ENCODE measurements around the gene MYRF. TPM values are rescaled to one million over a fixed set of nuclear protein-coding genes. Genes with fewer than 3 reads are reported as not detected.

Gene MYRF
- total and polyA plus RNA-seq, 2 donors from 2014 or later, result 6.0 to 36.3 TPM

DNA sequence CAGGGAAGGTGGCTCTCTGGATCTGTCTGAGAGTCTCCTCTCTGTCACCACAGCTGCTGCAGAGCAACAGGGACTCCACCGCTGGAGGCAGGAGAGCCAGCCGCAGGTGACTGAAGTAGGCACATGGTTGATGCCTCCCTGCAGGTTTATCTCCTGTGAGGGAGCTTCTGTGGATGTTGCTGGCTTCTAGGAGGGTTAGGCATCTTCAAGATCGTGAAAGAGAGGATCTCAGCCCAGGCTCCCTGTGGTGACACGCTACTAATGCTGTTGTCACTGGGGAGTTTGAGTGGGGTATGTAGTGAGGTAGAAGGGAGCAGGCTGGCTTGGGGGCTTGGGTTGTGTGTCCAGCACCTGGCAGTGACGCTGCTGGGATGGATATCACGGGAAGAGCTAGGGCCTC, 38.1 kb upstream of the MYRF start:
- no peak for FAIRE-seq

DNA sequence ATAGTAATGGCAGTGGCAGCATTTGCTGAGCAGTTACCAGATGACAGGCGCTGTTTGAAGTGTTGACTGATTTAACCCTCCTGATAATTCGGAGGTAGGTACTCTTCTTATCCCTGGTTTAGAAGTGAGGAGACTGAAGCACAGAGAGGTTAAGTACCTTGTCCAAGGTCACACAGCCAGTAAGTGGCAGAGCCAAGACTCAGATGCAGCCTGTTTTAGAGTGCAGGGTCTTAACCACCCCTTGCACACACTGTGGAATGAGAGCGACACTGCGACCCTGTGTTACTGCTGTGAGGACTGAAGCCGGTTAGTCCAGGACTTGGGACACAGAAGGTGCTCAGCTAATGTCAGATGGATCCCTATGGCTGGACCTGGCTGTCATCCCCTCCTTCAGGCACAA, 37.5 kb upstream of the MYRF start:
- TF ChIP-seq, protein P1, sequence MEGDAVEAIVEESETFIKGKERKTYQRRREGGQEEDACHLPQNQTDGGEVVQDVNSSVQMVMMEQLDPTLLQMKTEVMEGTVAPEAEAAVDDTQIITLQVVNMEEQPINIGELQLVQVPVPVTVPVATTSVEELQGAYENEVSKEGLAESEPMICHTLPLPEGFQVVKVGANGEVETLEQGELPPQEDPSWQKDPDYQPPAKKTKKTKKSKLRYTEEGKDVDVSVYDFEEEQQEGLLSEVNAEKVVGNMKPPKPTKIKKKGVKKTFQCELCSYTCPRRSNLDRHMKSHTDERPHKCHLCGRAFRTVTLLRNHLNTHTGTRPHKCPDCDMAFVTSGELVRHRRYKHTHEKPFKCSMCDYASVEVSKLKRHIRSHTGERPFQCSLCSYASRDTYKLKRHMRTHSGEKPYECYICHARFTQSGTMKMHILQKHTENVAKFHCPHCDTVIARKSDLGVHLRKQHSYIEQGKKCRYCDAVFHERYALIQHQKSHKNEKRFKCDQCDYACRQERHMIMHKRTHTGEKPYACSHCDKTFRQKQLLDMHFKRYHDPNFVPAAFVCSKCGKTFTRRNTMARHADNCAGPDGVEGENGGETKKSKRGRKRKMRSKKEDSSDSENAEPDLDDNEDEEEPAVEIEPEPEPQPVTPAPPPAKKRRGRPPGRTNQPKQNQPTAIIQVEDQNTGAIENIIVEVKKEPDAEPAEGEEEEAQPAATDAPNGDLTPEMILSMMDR (IDR thresholded peaks at IDR 0.05; ENCODE audit: borderline replicate concordance, extremely low read depth, insufficient read depth), result no peak
- Histone ChIP-seq H3K4me1 (ENCODE audit: control insufficient read depth in 2 of 3, insufficient read depth in 2 of 3, low read depth in 1 of 3, low read length in 3 of 3) (no peaks in the 10 kb centered on the region), H3K27ac (ENCODE audit: low read depth in 2 of 2, low read length in 2 of 2) (no peak overlapping the region), H3K36me3 (ENCODE audit: control insufficient read depth in 2 of 3, insufficient read depth in 3 of 3, low read length in 3 of 3) (no peaks in the 10 kb centered on the region), H3K9ac (ENCODE audit: low read length in 3 of 3) (no peak overlapping the region), H3K27me3 (ENCODE audit: control insufficient read depth, insufficient read depth, low read length) (no peaks in the 10 kb centered on the region), H3K9me3 (ENCODE audit: control insufficient read depth in 2 of 3, insufficient read depth in 1 of 3, low read length in 3 of 3) (no peaks in the 10 kb centered on the region), H3K4me3 (ENCODE audit: low read length in 3 of 3) (no peak overlapping the region)
- DNase-seq (no peak), FAIRE-seq (no peak)
- intact Hi-C loops (cut with DNase I), result no loop called here

More for the DNA sequence above, 38.1 kb upstream of the MYRF start:
- TF ChIP-seq, protein P1 (IDR thresholded peaks at IDR 0.05; ENCODE audit: borderline replicate concordance, extremely low read depth, insufficient read depth), result no peak
- H3K9ac ChIP-seq (ENCODE audit: low read length in 3 of 3), result no peak overlapping the region
- intact Hi-C loops (cut with DNase I), result no loop called here
- H3K36me3 ChIP-seq (ENCODE audit: control insufficient read depth in 2 of 3, insufficient read depth in 3 of 3, low read length in 3 of 3), result no peaks in the 10 kb centered on the region
- H3K27ac ChIP-seq (ENCODE audit: low read depth in 2 of 2, low read length in 2 of 2), result no peak overlapping the region
- H3K4me3 ChIP-seq (ENCODE audit: low read length in 3 of 3), result no peak overlapping the region
- H3K9me3 ChIP-seq (ENCODE audit: control insufficient read depth in 2 of 3, insufficient read depth in 1 of 3, low read length in 3 of 3), result no peaks in the 10 kb centered on the region
- H3K4me1 ChIP-seq (ENCODE audit: control insufficient read depth in 2 of 3, insufficient read depth in 2 of 3, low read depth in 1 of 3, low read length in 3 of 3), result no peaks in the 10 kb centered on the region
- H3K27me3 ChIP-seq (ENCODE audit: control insufficient read depth, insufficient read depth, low read length), result no peaks in the 10 kb centered on the region
- no peak for DNase-seq

DNA sequence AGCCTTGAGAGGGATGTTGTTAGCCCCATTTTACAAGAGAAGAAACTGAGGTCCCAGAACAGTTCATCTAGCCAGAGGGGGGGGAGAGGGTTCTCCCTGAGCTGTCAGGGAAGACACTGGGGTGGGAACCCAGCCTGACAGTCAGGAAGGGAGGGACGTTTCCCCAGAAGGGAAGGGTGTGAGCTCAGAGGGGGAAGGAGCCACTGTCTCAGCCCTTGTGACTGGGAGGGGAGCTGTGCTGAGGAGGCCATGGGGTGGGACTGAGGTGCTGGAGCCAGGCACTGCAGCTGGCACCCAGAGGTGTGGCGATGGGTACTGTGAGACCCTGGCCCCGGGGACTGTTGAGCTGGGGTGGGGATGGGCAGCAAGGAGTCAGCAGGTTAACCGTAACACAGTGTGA, 36.6 kb upstream of the MYRF start:
- FAIRE-seq (no peak), DNase-seq (no peak)
- no peaks in the 10 kb centered on the region for H3K4me1 ChIP-seq (ENCODE audit: control insufficient read depth in 2 of 3, insufficient read depth in 2 of 3, low read depth in 1 of 3, low read length in 3 of 3)
- no peak overlapping the region for H3K9ac ChIP-seq (ENCODE audit: low read length in 3 of 3)
- intact Hi-C loops (cut with DNase I), result no loop called here
- H3K27me3 ChIP-seq (ENCODE audit: control insufficient read depth, insufficient read depth, low read length), result no peaks in the 10 kb centered on the region
- H3K27ac ChIP-seq (ENCODE audit: low read depth in 2 of 2, low read length in 2 of 2), result no peak overlapping the region
- H3K4me3 ChIP-seq (ENCODE audit: low read length in 3 of 3), result no peak overlapping the region
- no peaks in the 10 kb centered on the region for H3K9me3 ChIP-seq (ENCODE audit: control insufficient read depth in 2 of 3, insufficient read depth in 1 of 3, low read length in 3 of 3)
- TF ChIP-seq, protein P1 (IDR thresholded peaks at IDR 0.05; ENCODE audit: borderline replicate concordance, extremely low read depth, insufficient read depth), result no peak
- no peaks in the 10 kb centered on the region for H3K36me3 ChIP-seq (ENCODE audit: control insufficient read depth in 2 of 3, insufficient read depth in 3 of 3, low read length in 3 of 3)
